MG63 (cell line): Measurements from ENCODE around the gene TMEM163. TPM values are rescaled to one million over a fixed set of nuclear protein-coding genes. Genes with fewer than 3 reads are reported as not detected.
A peak's percentile ranks its signal among the peaks of the same experiment; 100 is the strongest.
"Not testable (repeated sequence)": the region's sequence is repeated elsewhere in the genome, so short reads cannot be mapped to it uniquely, and the experiment has no call there.

ENCODE experiments used
- DNase-seq: peaks from one replicate; pipeline ENCODE4 v3.0.0-alpha.2; 2020
- H3K27me3 ChIP-seq: fragments of 250-450 bp; sonication (Bioruptor Pico); 2 replicates; pipeline ENCODE4 v1.5.1; 2020; ENCODE audit warnings: mild to moderate bottlenecking, moderate library complexity
- H3K36me3 ChIP-seq: fragments of 250-450 bp; sonication (Bioruptor Pico); 2 replicates; pipeline ENCODE4 v1.5.1; 2020; ENCODE audit warnings: mild to moderate bottlenecking, moderate library complexity
- H3K4me3 ChIP-seq: fragments of 250-450 bp; sonication (Bioruptor Pico); 2 replicates; pipeline ENCODE4 v1.5.1; 2020; ENCODE audit warnings: mild to moderate bottlenecking, moderate library complexity
- H3K9me3 ChIP-seq: fragments of 250-450 bp; sonication (Bioruptor Pico); 2 replicates; pipeline ENCODE4 v1.5.1; 2020; ENCODE audit warnings: mild to moderate bottlenecking, moderate library complexity
- total RNA-seq: library from RNA; depleted of rRNA; stranded (reverse); fragments of >200 nt; shearing (Covaris generic); gene quantifications from 2 replicates; pipeline ENCODE4 v1.2.3, GENCODE V29; 2014; ENCODE audit warnings: low replicate concordance

TMEM163 gene
- total RNA-seq, 1 experiment from 2014 or later: not detected

DNA sequence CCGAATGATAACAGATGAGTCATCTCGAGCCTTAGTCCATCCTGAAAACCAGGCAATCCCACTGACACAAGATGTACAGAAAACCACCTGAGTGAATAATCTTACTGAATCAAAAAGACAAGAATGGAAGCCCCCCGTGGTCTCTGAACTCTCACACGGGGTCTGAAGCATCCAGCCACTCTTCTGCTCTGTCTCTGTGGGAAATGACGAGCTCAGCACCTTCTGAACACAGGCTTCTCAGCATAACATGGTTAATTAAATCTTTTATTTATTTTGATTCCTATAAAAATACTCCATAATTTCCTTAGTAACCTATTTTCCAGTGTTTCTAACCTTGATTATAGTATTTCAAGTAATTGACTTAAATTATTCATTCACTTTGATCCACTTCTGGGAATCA, 203.7 kb downstream of the TMEM163 start:
- no peaks in the 10 kb centered on the region for H3K27me3 ChIP-seq
- H3K9me3 ChIP-seq: no peaks in the 10 kb centered on the region
- no peak overlapping the region for H3K4me3 ChIP-seq
- DNase-seq: no peak
- H3K36me3 ChIP-seq: no peaks in the 10 kb centered on the region

DNA sequence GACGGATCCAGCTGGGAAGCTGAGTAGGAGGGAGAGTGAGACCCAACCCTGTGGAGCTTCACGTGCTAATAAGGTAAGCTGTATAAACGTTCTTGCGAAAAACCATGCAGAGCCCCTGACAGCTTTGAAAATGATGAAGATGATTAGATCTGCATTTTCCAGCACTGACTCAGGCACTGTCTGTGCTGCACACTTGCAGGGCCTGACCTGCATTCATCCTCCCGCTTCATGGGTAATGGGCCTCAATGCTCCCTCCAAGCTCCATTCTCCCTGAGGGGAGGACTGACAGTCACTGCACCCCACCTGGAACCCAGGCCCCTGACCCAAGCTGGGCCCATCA, 205.4 kb downstream of the TMEM163 start:
- Histone ChIP-seq H3K4me3 (no peak overlapping the region), H3K36me3 (no peaks in the 10 kb centered on the region)
- no peak for DNase-seq

DNA sequence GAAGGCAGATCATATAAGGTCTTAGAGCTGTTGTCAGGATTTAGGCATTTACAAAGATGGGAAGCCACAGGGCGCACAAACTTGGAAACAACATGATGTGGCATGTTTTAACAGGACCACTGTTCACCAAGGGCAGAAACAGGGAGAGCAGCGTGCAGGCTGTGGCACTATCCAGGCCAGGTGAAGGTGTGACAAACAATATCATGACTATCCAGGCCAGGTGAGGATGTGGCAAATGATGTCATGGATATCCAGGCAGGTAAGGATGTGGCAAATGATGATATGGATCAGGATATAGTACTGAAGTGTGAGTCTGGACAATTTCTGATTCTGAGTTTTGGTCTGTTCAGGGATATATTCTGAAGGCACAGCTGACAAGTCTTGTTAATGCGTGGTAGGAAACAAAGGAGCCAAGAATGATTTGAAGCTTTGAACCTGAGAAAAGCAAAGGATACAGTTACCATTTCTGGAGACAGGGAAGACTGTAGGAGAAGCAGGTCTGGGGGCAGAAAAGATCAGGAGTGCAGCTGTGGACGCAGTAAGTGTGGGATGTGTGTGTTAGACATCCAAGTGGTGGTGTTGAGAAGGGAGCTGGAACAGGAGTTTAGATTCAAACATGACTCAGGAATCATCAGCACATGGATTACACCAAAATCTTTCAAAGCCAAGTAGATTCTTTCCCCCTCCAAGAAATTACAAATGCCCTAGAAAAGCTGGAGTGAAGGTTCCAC, 205.9 kb downstream of the TMEM163 start:
- Histone ChIP-seq H3K36me3 (no peaks in the 10 kb centered on the region), H3K4me3 (no peak overlapping the region), H3K9me3 (no peaks in the 10 kb centered on the region), H3K27me3 (no peaks in the 10 kb centered on the region)
- DNase-seq: no peak

More for the DNA sequence above, 205.4 kb downstream of the TMEM163 start:
- no peaks in the 10 kb centered on the region for H3K9me3 ChIP-seq
- no peaks in the 10 kb centered on the region for H3K27me3 ChIP-seq

DNA sequence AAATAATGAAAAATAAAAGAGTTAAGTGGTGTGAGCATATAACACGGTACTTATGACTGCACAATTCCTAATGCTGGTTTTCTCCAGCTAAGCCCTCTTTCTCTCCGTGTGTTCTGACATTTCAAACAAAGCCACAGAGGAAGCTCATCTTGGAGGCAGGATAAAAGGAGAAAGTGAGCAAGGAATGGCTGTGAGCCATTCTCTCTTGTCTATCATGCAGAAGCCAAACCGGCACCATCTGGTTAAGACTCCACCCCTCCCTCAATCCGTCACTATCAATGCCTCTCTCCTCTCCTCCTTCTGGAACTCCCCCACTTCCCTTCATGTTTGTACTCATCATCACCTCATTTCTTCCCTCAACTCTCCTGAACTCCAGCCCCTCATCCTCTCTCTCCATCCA, 210.4 kb downstream of the TMEM163 start:
- H3K27me3 ChIP-seq: no peaks in the 10 kb centered on the region
- no peak for DNase-seq
- H3K9me3 ChIP-seq: no peaks in the 10 kb centered on the region
- no peaks in the 10 kb centered on the region for H3K36me3 ChIP-seq
- H3K4me3 ChIP-seq: no peak overlapping the region

DNA sequence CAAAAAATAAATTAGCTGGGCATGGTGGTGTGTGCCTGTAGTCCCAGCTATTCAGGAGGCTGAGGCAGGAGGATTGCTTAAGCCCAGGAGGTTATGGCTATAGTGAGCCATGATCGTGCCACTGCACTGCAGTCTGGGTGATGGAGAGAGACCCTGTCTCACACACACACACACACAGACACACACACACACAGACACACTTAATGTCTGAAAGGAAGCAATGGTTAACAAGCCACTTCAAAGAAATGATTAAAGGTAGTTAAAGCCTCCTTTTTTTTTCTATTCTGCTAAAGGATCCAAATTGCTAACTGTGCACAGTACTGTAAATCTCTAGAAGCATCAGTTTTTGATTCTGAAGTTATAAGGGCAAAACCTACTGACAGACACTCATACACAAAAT, 211.1 kb downstream of the TMEM163 start:
- H3K4me3 ChIP-seq: no peak overlapping the region
- H3K36me3 ChIP-seq: no peaks in the 10 kb centered on the region
- no peaks in the 10 kb centered on the region for H3K9me3 ChIP-seq
- DNase-seq: no peak
- no peaks in the 10 kb centered on the region; the same call in 1 of the 2 replicates for H3K27me3 ChIP-seq

DNA sequence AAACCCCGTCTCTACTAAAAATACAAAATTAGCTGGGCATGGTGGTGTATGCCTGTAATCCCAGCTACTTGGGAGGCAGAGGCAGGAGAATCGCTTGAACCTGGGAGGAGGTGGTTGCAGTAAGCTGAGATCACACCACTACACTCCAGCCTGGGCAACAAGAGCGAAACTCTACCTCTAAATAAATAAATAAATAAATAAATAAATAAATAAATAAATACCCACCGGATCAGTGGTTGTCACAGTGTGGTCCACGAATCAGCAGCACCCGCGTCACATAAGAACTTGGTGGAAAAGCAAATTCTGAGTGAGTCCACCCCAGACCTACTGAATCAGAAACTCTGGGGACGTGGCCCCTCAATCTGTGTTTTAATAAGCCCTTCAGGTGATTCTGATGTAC, 211.6 kb downstream of the TMEM163 start:
- H3K9me3 ChIP-seq, H3K27me3 ChIP-seq, DNase-seq, H3K36me3 ChIP-seq, H3K4me3 ChIP-seq: not testable (repeated sequence)

DNA sequence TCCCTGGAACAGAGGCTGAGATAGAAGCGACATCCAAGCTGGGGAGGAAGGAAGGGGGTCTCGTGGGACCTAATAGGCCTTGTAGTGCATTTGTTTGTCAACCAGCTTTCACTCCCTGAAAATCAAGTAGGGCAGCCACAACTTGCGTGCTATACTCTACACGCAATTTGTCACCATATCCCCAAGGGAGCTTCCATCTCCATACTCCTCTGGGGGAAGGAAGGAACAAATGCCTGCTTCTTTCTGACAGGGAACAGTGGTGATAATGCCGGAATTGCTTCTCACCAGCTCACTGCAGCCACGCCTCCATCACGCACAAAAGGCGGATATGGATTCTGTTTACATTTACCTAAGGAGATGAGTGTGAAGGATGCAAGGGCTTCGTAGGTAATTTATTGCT, 213.4 kb downstream of the TMEM163 start:
- Histone ChIP-seq H3K4me3 (no peak overlapping the region), H3K9me3 (no peaks in the 10 kb centered on the region), H3K36me3 (no peaks in the 10 kb centered on the region), H3K27me3 (no peaks in the 10 kb centered on the region; the same call in 1 of the 2 replicates)
- no peak for DNase-seq

DNA sequence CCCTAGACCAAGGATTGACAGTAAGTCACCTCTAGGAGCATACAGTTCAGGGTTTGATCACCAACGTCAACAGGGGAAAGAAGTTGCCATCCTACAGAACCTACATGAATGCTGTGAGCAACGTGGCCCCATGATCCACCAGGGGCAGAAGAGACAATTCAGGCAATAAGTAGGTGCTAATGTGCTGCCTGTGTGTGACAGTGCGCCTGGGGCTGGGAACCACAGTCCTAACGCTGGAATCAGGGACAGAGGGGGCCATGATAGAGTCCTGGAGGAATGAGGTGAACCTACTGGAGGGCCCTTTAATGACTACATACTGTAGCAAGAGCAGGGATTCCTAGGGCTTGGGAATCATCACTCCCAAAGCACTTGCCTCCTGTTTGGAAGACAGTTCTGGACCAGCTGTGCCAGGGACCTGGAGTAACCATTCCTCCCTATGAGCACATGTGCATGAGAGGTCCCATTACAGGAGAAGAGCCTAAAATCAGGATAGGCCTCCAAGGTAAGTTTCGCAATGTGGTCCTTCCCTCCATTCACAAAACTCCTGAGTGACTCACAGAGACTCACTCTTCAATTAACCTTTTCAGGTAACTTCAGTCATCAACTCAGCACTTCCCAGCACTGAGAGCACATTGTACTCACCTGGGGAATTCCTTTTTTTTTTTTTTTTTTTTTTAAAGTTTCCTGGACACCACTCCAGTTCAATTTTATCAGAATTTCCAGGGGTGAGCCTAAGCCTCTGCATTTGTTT, 214.0 kb downstream of the TMEM163 start:
- H3K9me3 ChIP-seq: no peaks in the 10 kb centered on the region
- H3K4me3 ChIP-seq: no peak overlapping the region
- H3K36me3 ChIP-seq: no peaks in the 10 kb centered on the region
- H3K27me3 ChIP-seq: no peaks in the 10 kb centered on the region; the same call in 1 of the 2 replicates
- DNase-seq: no peak

DNA sequence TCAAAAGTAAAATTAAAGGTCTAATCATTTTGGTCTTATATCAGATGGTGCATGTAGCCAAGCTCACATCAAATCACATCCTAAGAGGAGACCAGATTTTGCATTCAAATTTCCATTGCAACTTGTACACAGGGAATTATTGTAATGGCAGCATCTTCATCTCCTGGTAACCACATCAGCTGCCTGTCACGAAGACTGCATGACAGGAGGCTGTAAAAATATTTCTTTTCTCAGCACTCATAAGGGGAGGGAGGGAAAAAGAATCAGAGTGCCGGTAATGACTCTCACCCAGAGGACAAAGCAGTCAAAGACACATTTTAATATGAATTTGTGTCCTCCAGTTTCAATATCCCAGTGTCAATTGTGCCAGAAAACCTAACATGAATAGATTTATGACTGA, 216.7 kb downstream of the TMEM163 start:
- no peak for DNase-seq
- Histone ChIP-seq H3K4me3 (no peak overlapping the region), H3K36me3 (no peaks in the 10 kb centered on the region), H3K9me3 (no peaks in the 10 kb centered on the region), H3K27me3 (no peaks in the 10 kb centered on the region; the same call in 1 of the 2 replicates)

DNA sequence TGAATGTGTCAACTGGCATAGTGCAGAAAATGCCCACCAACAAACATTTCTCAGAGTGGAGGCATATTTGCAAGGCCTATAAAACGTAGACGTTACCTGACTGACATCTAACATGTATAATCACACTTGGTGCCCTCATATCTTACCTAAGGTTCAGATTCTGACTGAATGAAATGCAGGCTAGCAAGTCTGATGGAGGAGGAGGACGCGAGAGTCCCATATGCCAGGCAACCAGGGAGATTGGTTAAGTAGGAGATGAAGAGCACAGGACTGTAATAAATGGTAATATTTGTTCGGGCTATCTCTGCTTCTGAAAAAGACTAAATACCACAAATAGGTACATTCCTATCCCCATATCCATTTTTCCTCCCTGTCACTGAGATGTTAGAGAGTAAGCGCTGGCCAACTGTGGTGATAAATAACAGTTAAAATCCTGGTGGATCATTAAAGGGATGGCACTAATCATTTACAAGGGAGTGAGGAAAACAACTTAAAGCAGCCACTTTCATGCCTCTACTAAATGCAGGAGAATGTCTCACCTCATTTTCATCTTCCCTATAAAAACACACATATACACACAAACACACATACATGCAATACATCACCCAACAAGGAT, 217.2 kb downstream of the TMEM163 start:
- Histone ChIP-seq H3K4me3 (no peak overlapping the region), H3K36me3 (no peaks in the 10 kb centered on the region), H3K27me3 (no peaks in the 10 kb centered on the region; the same call in 1 of the 2 replicates), H3K9me3 (no peaks in the 10 kb centered on the region)
- DNase-seq: no peak

DNA sequence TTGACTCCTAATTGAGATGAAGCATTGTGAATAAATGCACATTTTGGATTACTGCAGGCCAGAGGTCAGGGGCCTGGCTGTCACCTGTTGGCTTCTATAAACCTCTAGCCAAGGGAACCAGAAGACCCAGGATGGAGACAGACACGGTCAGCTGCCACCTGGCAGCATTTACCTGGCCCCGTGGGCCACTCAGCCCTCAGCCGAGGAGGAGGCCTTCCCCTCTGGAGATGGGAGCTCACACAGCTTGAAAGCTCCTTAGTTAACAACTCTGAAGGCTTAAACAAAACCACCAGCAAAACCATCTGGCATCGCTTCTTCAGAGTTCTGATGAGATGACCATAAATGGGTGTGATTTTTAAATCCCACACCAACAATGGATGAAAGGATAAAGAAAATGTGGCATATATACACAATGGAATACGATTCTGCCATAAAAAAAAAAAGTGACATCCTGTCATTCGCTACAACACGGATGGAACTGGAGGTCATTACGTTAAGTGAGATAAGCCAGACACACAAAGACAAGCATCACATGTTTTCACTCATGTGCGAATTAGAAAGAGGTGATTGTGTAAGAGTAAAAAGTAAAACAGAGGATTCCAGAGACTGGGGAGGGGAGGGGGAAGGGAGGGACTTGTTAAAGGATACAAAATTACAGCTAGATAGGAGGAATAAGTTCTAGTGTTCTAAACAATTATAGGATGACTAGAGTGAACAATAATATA, 218.4 kb downstream of the TMEM163 start:
- Histone ChIP-seq H3K36me3 (no peaks in the 10 kb centered on the region), H3K4me3 (no peak overlapping the region), H3K9me3 (no peaks in the 10 kb centered on the region), H3K27me3 (no peaks in the 10 kb centered on the region; the same call in 1 of the 2 replicates)
- DNase-seq: no peak

DNA sequence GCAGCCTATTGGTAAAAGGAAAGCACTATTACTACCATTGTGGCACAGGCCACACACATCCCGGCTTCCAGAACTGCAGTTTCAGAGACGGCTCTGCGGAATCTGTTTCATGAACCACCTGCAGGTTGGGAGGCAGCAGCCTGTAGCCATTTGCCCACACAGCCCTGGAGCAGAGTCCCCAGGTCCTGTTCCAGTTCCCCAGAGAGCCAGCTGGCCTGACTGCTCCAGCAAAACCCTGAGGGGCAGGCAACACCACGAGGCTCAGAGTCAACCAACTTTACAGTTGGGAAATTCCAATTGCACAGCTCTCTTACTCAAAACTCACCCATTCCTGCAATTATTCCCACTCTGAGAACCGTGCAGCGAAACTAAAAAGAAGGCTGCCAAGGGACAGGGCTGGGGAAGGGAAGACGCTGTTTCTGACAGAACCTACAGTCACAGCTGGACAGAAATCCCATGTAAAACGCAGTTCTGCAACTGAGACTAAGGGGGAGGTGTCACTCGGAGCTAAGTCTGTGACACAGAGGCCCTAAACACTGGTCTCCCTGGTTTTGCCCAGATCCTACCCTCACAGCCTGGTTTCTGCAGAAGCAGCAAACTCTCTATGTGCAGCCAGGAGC, 219.4 kb downstream of the TMEM163 start:
- DNase-seq: no peak
- H3K27me3 ChIP-seq: no peaks in the 10 kb centered on the region; the same call in 1 of the 2 replicates
- H3K36me3 ChIP-seq: no peaks in the 10 kb centered on the region
- H3K9me3 ChIP-seq: no peaks in the 10 kb centered on the region
- no peak overlapping the region for H3K4me3 ChIP-seq

DNA sequence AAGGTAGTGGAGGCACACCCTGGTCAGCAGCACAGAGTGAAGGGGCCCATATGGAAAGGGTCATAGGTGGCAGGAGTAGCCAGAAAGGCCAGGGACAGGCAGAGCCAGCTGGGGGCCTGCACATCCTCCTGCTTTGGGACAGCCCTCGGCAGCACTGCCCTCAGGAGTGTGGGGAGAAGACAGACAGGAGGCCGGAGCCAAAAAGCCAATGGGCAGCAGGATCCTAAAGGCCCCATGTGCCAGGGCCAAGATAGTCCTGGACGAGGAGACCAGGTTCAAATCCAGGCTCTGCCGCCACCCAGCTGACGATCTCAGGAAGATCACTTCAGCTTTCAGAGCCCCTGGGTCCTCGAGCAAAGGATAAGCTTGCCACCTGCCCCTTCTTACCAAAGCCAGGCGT, 220.1 kb downstream of the TMEM163 start:
- Histone ChIP-seq H3K4me3 (no peak overlapping the region), H3K27me3 (no peaks in the 10 kb centered on the region; the same call in 1 of the 2 replicates)
- DNase-seq: no peak

DNA sequence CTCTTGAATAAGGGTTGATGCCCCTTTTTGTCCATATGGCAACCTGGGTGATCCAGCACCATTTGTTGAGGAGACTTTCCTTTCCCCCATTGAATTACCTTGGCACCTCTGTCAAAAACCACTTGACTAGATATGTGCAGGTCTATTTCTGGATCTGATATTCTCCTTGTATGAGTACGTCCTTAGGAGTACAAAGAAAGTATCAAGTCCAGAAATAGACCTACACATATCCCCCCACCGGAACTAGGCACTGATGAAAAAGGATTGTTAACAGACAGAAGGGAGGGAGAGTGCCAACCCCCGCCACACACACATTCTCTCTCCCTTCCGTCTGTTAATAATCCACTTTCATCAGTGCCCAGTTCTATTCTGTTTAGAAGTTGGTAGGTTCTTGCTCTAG, 225.0 kb downstream of the TMEM163 start:
- no peaks in the 10 kb centered on the region for H3K36me3 ChIP-seq
- H3K4me3 ChIP-seq: no peak overlapping the region
- no peak for DNase-seq
- H3K27me3 ChIP-seq: no peaks in the 10 kb centered on the region
- no peaks in the 10 kb centered on the region for H3K9me3 ChIP-seq

More for the DNA sequence above, 220.1 kb downstream of the TMEM163 start:
- Histone ChIP-seq H3K9me3 (no peaks in the 10 kb centered on the region), H3K36me3 (no peaks in the 10 kb centered on the region)

DNA sequence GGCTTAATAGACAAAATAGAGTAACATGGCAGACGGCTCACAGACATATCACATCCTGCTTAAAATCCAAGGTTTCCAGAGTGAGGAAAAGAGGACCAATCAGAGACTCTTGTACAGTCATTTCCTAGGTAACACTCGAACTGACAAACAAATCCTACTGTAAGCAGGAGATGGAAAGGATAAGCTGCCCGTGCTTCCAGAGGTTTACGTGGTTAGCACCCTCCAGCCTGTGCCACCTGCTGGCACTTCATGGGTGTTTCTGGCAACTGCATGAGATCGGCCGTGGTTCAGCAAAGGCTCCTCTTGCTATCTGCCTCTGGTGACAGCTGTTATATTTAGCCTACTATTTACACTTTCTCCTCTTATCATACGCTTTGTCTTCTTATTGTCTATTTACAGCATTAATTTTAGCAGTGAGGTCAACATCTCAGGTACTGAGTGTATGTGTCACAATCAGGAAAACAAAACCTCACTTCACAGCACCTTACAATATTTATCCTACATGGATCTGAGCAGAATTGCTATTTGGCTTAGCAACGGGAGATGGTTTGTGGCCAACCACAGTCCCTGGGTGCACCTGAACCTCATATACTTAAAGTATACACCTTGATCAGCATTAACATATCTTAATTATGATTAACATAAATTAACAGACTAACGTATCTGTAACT, 226.9 kb downstream of the TMEM163 start:
- peak; percentile 11 for DNase-seq
- H3K9me3 ChIP-seq: no peaks in the 10 kb centered on the region
- no peak overlapping the region for H3K4me3 ChIP-seq
- H3K36me3 ChIP-seq: no peaks in the 10 kb centered on the region
- H3K27me3 ChIP-seq: no peaks in the 10 kb centered on the region

DNA sequence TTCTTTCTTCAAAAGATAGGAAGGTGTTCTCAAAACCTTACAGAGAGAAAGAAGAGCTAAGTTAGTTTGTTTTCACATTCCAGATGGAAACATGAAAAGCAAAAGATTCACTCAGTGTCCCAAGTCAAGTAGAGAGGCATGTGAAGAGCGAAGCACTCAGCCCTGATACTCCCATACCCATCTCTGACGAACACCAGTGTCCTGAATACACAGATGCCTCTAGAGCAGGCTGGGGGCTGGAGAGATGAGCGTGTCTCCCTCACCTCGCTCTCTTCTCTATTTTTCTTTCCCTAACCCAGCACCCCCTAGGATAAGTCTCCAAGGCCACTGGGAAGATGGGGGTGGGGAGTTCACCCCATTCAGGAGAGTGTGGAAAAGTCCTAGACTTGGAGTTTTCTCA, 227.8 kb downstream of the TMEM163 start:
- Histone ChIP-seq H3K27me3 (no peaks in the 10 kb centered on the region), H3K9me3 (no peaks in the 10 kb centered on the region), H3K4me3 (no peak overlapping the region), H3K36me3 (no peaks in the 10 kb centered on the region)
- no peak for DNase-seq
